ENCODE results near the gene TNKS2.
"Not testable (repeated sequence)": the region's sequence is repeated elsewhere in the genome, so short reads cannot be mapped to it uniquely, and the experiment has no call there.

The TNKS2 gene

GRCh38 chr10:91865562-91866081 lies 67.4 kb downstream of the TNKS2 start:
- no peak for DNase-seq (ENCODE audit: low read depth)

DNA sequence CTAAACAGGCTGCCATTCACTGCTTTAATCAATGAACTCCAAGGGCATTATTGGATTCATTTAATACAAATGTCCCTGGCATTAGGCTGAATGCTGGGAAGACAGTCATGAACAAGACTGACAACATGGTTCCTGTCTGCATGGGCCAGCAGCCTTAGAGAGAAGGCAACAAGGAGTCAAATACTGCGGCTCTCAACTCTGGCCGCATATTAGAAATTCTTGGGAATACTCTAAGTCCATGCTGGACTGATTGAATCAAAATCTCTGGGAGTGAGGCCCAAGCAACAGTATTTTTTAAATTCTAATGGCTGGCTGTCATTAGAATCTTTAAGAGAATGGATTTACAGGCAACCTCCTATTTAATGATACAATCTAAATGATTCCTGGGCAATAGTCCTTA lies 76.9 kb downstream of the TNKS2 start:
- DNase-seq (ENCODE audit: low read depth) = no peak

DNA sequence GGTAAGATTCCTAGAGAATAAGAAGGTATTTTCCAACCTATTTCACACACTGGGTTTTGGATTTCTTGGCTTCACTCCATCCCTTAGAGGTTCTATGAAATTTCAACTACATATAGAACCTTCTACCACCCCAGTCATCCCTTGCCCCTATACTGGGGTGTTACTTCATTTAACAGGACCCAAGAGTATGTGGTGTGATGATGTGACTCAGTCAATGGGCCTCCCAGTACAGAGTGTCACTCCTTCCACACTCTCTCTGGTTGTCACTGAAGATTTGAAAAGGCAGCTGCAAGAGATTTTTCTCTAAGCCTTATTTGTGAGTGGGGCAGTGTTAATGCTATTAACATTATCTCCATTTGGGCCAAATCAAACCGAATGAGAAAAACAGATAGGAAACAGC lies 77.6 kb downstream of the TNKS2 start:
- no peak for DNase-seq (ENCODE audit: low read depth)

- DNase-seq (ENCODE audit: low read depth) = no peak
These were observed 81.4 kb downstream of the TNKS2 start for GRCh38 chr10:91879515-91880170.

DNA sequence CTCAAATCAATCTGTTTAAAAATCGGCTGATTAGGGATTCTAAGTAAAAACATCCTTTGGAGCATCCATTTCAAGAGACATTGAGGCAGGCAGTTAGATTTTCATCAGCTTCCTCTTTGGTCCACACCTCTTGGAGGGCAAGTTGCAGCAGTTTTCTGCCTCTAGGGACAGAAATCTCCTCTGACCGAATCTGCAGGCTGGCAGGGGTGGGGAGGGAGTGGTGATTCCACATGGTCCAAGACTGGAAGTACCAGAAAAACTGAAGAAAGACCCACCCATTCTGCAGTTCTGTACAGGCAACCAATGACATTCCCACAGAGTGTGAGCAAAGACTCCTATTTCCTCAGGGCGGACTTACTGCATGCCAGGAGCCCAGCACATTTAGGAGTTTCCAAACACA lies 82.1 kb downstream of the TNKS2 start:
- no peak for DNase-seq (ENCODE audit: low read depth)

GRCh38 chr10:91883549-91884444 lies 85.6 kb downstream of the TNKS2 start:
- DNase-seq (ENCODE audit: low read depth) = no peak

DNA sequence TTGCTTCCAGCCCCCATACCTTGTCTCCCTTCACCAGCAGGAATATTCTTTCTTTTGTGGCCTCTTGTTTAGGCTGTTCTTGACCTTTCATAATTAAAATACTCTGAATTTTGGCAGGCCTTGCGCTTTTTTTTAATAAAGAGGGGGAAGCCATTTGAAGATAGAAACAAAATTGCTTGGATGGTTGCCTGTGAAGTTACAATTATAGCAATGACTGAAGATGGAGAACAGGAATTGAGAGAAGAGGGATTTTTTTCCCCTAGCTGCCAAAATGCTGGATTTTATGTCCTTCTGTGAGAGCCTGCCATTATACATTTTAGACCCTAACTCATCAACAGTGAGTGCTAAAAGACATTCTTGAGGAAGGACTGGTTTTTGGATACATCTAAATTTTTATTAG lies 86.3 kb downstream of the TNKS2 start:
- DNase-seq (ENCODE audit: low read depth) = no peak

- no peak for DNase-seq (ENCODE audit: low read depth)
These were observed 87.3 kb downstream of the TNKS2 start for GRCh38 chr10:91885362-91886079.

DNA sequence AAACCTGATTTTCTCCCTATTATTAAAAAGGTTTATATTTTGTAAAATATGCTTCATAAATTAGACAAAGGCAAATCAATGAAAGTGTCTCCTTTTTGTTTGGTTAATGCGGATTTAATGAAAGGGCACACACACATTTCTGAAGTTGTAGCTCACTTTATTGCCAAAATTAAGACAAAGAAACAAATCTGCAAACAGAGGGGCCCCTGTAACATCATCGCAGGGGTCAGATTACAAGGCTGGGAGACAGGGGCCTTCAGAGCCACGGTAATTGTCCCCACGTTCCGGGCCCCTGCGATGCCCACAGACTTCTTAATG lies 88.7 kb downstream of the TNKS2 start:
- no peak for DNase-seq (ENCODE audit: low read depth)

- DNase-seq (ENCODE audit: low read depth) = no peak
These were observed 89.2 kb downstream of the TNKS2 start for GRCh38 chr10:91887272-91888076.

DNA sequence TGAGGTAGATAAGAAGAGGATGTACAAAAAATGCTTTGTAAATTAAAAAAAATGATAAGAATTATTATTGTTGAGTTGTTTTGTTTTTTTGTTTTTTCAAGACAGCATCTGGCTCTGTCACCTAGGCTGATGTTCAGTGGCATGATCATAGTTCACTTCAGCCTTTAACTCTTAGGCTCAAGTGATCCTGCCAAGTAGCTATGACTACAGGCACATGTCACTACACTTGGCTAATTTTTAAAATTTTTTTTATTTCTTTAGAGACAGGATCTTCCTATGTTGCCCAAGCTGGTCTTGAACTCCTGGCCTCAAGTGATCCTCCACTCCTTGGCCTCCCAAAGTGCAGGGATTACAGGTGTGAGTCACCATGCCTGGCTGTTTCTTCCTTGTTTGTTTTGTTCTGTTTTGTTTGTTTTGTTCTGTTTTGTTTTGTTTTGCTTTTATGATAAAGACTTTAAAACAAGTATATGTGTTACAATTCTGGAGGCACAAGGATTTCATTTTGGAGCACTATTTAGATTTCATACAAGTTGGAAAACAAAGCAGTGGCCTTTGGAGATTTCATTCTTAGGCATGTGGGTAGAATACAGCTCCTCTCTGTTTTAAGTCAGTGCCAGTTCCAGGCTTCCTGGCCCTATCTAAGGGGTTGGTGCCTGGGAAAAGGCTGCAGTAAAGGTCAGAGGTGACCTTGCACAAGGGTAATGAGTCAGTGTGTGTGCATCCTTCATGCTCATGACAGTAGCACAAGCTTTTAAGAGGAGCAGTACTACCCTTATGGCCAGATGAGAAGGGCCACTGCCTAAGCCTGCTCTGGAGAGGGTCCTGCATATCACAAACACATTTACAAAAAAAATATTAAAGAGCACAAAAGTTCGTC lies 93.1 kb downstream of the TNKS2 start:
- DNase-seq (ENCODE audit: low read depth) = no peak

GRCh38 chr10:91893051-91893450 lies 94.8 kb downstream of the TNKS2 start:
- DNase-seq (ENCODE audit: low read depth) = no peak

- not testable (repeated sequence) for DNase-seq (ENCODE audit: low read depth)
These were observed 96.0 kb downstream of the TNKS2 start for GRCh38 chr10:91894261-91894685.

DNA sequence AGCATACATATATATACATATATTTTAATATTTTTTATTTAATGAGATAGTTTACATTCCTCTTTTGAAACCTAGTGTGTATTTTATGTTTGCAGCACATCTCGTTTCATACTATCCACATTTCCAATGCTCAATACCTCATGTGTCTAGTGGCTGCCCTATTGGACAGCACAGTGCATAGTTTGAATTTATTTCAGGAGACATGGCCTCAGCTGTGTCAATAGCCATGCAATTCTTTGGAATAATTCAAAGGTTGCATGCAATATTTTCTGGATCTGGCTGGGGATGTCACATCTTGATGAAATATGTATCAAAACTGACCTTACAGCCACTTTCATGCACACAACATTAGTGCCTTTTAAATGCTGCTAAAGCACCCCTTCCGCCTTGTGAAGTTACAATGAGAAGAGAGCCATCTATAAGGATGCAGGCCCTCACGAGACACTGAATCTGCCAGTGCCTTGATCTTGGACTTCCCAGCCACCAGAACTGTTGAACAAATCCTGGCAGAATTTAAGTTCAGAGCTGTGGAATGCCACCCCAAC lies 98.1 kb downstream of the TNKS2 start:
- no peak for DNase-seq (ENCODE audit: low read depth)

DNA sequence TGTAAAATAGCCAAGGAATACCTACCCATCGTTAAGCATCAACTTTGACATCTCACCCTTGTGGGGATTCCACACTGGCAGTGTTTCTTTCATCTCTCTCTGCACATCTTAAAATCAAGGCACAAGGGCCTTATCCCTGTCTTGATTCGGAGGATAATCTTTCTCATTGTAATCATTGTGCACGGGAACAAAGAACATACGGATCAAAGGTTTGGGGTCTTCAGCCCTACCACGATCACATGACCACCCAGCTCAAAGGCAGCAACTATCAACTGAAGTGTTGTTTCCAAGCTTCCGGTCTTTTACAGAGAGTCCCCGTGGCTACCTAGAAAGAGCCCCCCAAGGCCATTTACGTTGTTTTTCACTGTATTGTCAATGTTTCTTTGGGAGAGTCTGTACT lies 99.2 kb downstream of the TNKS2 start:
- DNase-seq (ENCODE audit: low read depth) = no peak

GRCh38 chr10:91901784-91902677 lies 103.8 kb downstream of the TNKS2 start:
- no peak for DNase-seq (ENCODE audit: low read depth)

GRCh38 chr10:91907033-91907594 lies 108.9 kb downstream of the TNKS2 start:
- no peak for DNase-seq (ENCODE audit: low read depth)

GRCh38 chr10:91907914-91908336 lies 109.7 kb downstream of the TNKS2 start:
- no peak for DNase-seq (ENCODE audit: low read depth)

Data from stimulated activated CD8-positive, alpha-beta memory T cell treated with anti-CD3 and anti-CD28 coated beads, Interleukin-15, amount 100 ng/mL, for 24 hours (primary cell).